ENCODE measurements around the gene API5. TPM values are rescaled to one million over a fixed set of nuclear protein-coding genes. Genes with fewer than 3 reads are reported as not detected.

API5 gene
- total and polyA plus RNA-seq, 10 of the 15 experiments (the other 5 are each of a cell fraction or from before 2014, with no cell fraction given), result 52.0 to 193 (median 106) TPM

GRCh38 chr11:43378897-43379296 lies 67.1 kb downstream of the API5 start (continued):
- TF ChIP-seq CBFB (IDR thresholded peaks at IDR 0.05; ENCODE audit: low read depth), result no peak
- no peak for TF ChIP-seq ZNF622 (IDR thresholded peaks at IDR 0.05)
- TF ChIP-seq RELB (IDR thresholded peaks at IDR 0.05; ENCODE audit: low read depth), result no peak
- no peak for TF ChIP-seq TCF12 (IDR thresholded peaks at IDR 0.05; ENCODE audit: low read depth, low read length)
- TF ChIP-seq JUNB (IDR thresholded peaks at IDR 0.05), result no peak

- Histone ChIP-seq H3K36me3 (ENCODE audit: control insufficient read depth in 2 of 2, insufficient read depth in 2 of 2, low read length in 1 of 2) (peaks cover 0 to 14% of the 10 kb centered on the region in 2 experiments; a peak in 3 of 4 replicates), H2AFZ (ENCODE audit: control insufficient read depth, low read depth, low read length) (no peak overlapping the region), H3K27ac (ENCODE audit: control insufficient read depth, insufficient read depth) (no peak overlapping the region), H3K4me3 (no peak overlapping the region), H3K9ac (ENCODE audit: control insufficient read depth, insufficient read depth, low read length) (no peak overlapping the region), H3K9me3 (replicated peaks; ENCODE audit: control insufficient read depth, insufficient read depth, low read length) (no peaks in the 10 kb centered on the region), H3K79me2 (ENCODE audit: control insufficient read depth, insufficient read depth, low read length) (no peaks in the 10 kb centered on the region; the same call in 1 of the 2 replicates), H4K20me1 (ENCODE audit: control insufficient read depth, insufficient read depth) (no peaks in the 10 kb centered on the region), H3K27me3 (replicated peaks in 1 of 2; ENCODE audit: control insufficient read depth in 2 of 2, insufficient read depth in 2 of 2, low read length in 1 of 2) (no peaks in the 10 kb centered on the region), H3K4me1 (ENCODE audit: control insufficient read depth, insufficient read depth, low read length) (no peaks in the 10 kb centered on the region), H3K4me2 (ENCODE audit: control insufficient read depth, insufficient read depth) (no peak overlapping the region)
- intact Hi-C loops (cut with micrococcal nuclease; ENCODE audit: unreplicated experiment), result no loop called here
- TSS peak; percentile 31 for BruUV-seq (replicated peaks)
- ChIA-PET RAD21 (ENCODE audit: unreplicated experiment) (no interaction called here), CTCF (no interaction called here), SMC1A (ENCODE audit: uncharacterized antibody, unreplicated experiment) (no interaction called here), POLR2A (interaction anchor here (0.6 to 1.7 kb wide), 2 partner anchors 9 to 22 kb away, joined by 4 to 5 read pairs; no protein-coding TSS in a partner anchor)
- DNase-seq (ENCODE audit: low read depth, low spot score), result no peak
- in situ Hi-C loops (cut with MboI), result no loop called here
- TF ChIP-seq TAF1 (IDR thresholded peaks at IDR 0.05; ENCODE audit: borderline replicate concordance, low read depth, low read length), result no peak
- TF ChIP-seq HDAC2 (IDR thresholded peaks at IDR 0.05), result no peak
- TF ChIP-seq IRF3 (IDR thresholded peaks at IDR 0.05), result no peak
- no peak for TF ChIP-seq CHD4 (IDR thresholded peaks at IDR 0.05)
- no peak for TF ChIP-seq MEF2A (IDR thresholded peaks at IDR 0.05; ENCODE audit: insufficient read depth, low read depth, low read length)
- no peak for TF ChIP-seq LARP7 (IDR thresholded peaks at IDR 0.05)
- no peak for TF ChIP-seq FOXK2 (IDR thresholded peaks at IDR 0.05)
- TF ChIP-seq POLR2AphosphoS5 (IDR thresholded peaks at IDR 0.05; ENCODE audit: low read length), result no peak
- 67% methylated on average over 2 of the region's 2 CpGs for WGBS (ENCODE audit: insufficient coverage, insufficient replicate concordance, low lambda C conversion rate, missing lambda C conversion rate)
- no peak for FAIRE-seq
- no peak for ATAC-seq
Measured at GRCh38 chr11:43381802-43382201, 70.0 kb downstream of the API5 start.
